SU-DHL-6 (cell line): ENCODE data around the gene ADSS1.
"Not testable (repeated sequence)": the region's sequence is repeated elsewhere in the genome, so short reads cannot be mapped to it uniquely, and the experiment has no call there.

Experiments
- H2AFZ ChIP-seq: fragments of 200-600 bp; sonication (generic); 2 replicates; pipeline ENCODE4 v1.6.1; 2014; ENCODE audit warnings: low read depth, mild to moderate bottlenecking, moderate library complexity, mixed read lengths, antibody characterized with exemption, low read length; ENCODE audit not compliant: severe bottlenecking
- H3F3A ChIP-seq: fragments of 200-600 bp; shearing (Covaris generic); 2 replicates; pipeline ENCODE4 v1.6.0; 2016; ENCODE audit warnings: antibody characterized with exemption, mild to moderate bottlenecking; ENCODE audit not compliant: insufficient read depth
- H3K27ac ChIP-seq: fragments of 200-600 bp; sonication (generic); 2 replicates; pipeline ENCODE4 v1.5.1; 2016; ENCODE audit warnings: low read depth, mild to moderate bottlenecking, low read length, moderate library complexity, mixed read lengths
- H3K27me3 ChIP-seq: fragments of 200-600 bp; sonication (generic), shearing (Covaris generic); 2 replicates; pipeline ENCODE4 v1.6.0; 2014; ENCODE audit warnings: mild to moderate bottlenecking, low read length
- H3K36me3 ChIP-seq: fragments of 200-600 bp; sonication (generic); 2 replicates; pipeline ENCODE4 v1.6.1; 2014; ENCODE audit warnings: mild to moderate bottlenecking, low read length, mixed read lengths
- H3K4me2 ChIP-seq: fragments of 300-600, 200-600 bp; shearing (Covaris generic), sonication (generic); 2 replicates; pipeline ENCODE4 v1.6.0; 2014; ENCODE audit warnings: low read length, low read depth, mild to moderate bottlenecking; ENCODE audit not compliant: poor library complexity, severe bottlenecking
- H3K4me3 ChIP-seq: fragments of 200-600 bp; sonication (generic); 2 replicates; pipeline ENCODE4 v1.5.1; 2014; ENCODE audit warnings: antibody characterized with exemption, low read length, mild to moderate bottlenecking, mixed read lengths; ENCODE audit not compliant: insufficient read depth, poor library complexity, severe bottlenecking
- H3K79me2 ChIP-seq: fragments of 200-600 bp; sonication (generic); 2 replicates; pipeline ENCODE4 v1.6.1; 2014; ENCODE audit warnings: mild to moderate bottlenecking, low read length, moderate library complexity; ENCODE audit not compliant: insufficient read depth
- H3K9ac ChIP-seq: fragments of 200-600 bp; sonication (generic); 2 replicates; pipeline ENCODE4 v1.7.0; 2014; ENCODE audit warnings: mild to moderate bottlenecking, low read length
- H3K9me2 ChIP-seq: fragments of 200-600 bp; sonication (generic); replicated peaks from 2 replicates; pipeline ENCODE4 v1.6.1; 2014; ENCODE audit warnings: low read length; ENCODE audit not compliant: insufficient read depth
- H3K9me3 ChIP-seq: fragments of 200-600 bp; sonication (generic); 2 replicates; pipeline ENCODE4 v1.6.1; 2014; ENCODE audit warnings: low read length, mixed read lengths; ENCODE audit not compliant: insufficient read depth
- H4K20me1 ChIP-seq: fragments of 200-600 bp; sonication (generic); 2 replicates; pipeline ENCODE4 v1.6.1; 2014; ENCODE audit warnings: low read depth, mild to moderate bottlenecking, antibody characterized with exemption, low read length, moderate library complexity, mixed read lengths
- CTCF ChIP-seq: fragments of 200-600 bp; sonication (generic); IDR thresholded peaks from one replicate; pipeline ENCODE4 v1.5.1; 2017; ENCODE audit warnings: antibody characterized with exemption, mild to moderate bottlenecking, low read length, moderate library complexity; ENCODE audit not compliant: insufficient read depth, poor library complexity, severe bottlenecking
- EZH2phosphoT487 ChIP-seq: fragments of 200-600 bp; sonication (generic), shearing (Covaris generic); conservative IDR thresholded peaks from 2 replicates; pipeline ENCODE4 v1.6.1; 2018; ENCODE audit warnings: mild to moderate bottlenecking, antibody characterized with exemption, low read length, moderate library complexity, mixed read lengths

The ADSS1 gene

DNA sequence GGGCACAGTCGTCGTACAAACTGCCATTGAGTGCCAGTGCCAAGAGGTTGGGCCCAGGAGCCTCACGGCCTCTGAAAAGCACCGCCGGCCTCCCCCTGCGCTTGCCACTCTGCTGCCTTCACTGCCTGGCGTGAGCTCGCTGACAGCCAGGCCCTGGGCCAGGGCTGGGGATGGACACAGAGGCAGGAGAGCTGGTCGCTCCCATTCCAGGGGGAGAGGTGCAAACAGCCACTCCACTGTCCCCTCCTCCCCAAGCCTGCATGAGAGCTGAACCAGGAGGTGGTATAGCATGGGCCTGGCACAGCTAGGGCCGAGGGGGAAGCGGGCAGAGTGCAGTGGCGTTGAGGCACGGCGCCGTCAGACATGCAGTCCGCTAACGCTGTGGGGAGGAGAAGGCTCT lies 4.6 kb downstream of the ADSS1 start:
- H3K9me2 ChIP-seq, result no peaks in the 10 kb centered on the region
- no peak overlapping the region for H3K4me3 ChIP-seq
- TF ChIP-seq CTCF (no peak), EZH2phosphoT487 (no peak)
- H3K79me2 ChIP-seq, result no peaks in the 10 kb centered on the region
- H3K4me2 ChIP-seq, result no peak overlapping the region
- H3K9me3 ChIP-seq, result no peaks in the 10 kb centered on the region
- no peaks in the 10 kb centered on the region for H4K20me1 ChIP-seq
- H3K27ac ChIP-seq, result no peak overlapping the region
- no peaks in the 10 kb centered on the region for H3F3A ChIP-seq
- H3K27me3 ChIP-seq, result no peaks in the 10 kb centered on the region
- no peaks in the 10 kb centered on the region for H3K36me3 ChIP-seq
- H2AFZ ChIP-seq, result no peak overlapping the region
- H3K9ac ChIP-seq, result no peak overlapping the region

DNA sequence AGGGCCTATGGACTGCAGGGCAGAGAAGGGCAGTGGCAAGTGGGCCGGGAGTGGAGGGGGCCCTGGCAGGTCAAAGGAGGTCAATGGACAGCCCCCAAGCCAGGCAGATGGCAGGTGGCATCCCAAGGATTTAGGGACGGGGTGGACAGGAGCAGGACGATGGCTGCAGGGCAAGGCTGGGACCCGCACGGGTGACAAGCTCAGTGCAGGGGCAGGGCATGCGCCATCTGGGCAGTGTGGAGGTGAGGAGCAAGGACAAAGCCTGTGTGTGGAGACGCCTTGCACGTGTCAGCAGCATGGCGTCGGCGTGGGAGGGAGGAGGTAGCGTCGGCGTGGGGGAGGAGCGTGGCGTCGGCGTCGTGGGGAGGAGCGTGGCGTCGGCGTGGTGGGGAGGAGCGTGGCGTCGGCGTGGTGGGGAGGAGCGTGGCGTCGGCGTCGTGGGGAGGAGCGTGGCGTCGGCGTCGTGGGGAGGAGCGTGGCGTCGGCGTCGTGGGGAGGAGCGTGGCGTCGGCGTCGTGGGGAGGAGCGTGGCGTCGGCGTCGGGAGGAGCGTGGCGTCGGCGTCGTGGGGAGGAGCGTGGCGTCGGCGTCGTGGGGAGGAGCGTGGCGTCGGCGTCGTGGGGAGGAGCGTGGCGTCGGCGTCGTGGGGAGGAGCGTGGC lies 5.3 kb downstream of the ADSS1 start:
- H3K4me3 ChIP-seq, H3K9me2 ChIP-seq, H3K36me3 ChIP-seq, H3K9me3 ChIP-seq, H3K4me2 ChIP-seq, H3K27me3 ChIP-seq, H3K27ac ChIP-seq, H3K9ac ChIP-seq, H4K20me1 ChIP-seq, H3F3A ChIP-seq, H2AFZ ChIP-seq, H3K79me2 ChIP-seq: not testable (repeated sequence)

- H3K27ac ChIP-seq, result no peak overlapping the region
- no peak overlapping the region for H3K4me2 ChIP-seq
- no peaks in the 10 kb centered on the region for H3K27me3 ChIP-seq
- no peaks in the 10 kb centered on the region for H4K20me1 ChIP-seq
- no peak overlapping the region for H3K4me3 ChIP-seq
- no peak overlapping the region for H2AFZ ChIP-seq
- H3K36me3 ChIP-seq, result no peaks in the 10 kb centered on the region
- no peaks in the 10 kb centered on the region for H3K9me3 ChIP-seq
- H3K9ac ChIP-seq, result no peak overlapping the region
- H3K9me2 ChIP-seq, result no peaks in the 10 kb centered on the region
- no peaks in the 10 kb centered on the region for H3K79me2 ChIP-seq
- H3F3A ChIP-seq, result no peaks in the 10 kb centered on the region
- TF ChIP-seq CTCF, result no peak
- TF ChIP-seq EZH2phosphoT487, result no peak
Measured at GRCh38 chr14:104729835-104730181, 5.8 kb downstream of the ADSS1 start.

GRCh38 chr14:104730487-104730886 lies 6.5 kb downstream of the ADSS1 start:
- Histone ChIP-seq H3K4me2 (no peak overlapping the region), H3F3A (no peaks in the 10 kb centered on the region), H3K27ac (no peak overlapping the region), H3K79me2 (no peaks in the 10 kb centered on the region), H3K4me3 (no peak overlapping the region), H2AFZ (no peak overlapping the region), H3K9me2 (no peaks in the 10 kb centered on the region), H3K9ac (no peak overlapping the region), H3K9me3 (no peaks in the 10 kb centered on the region), H3K27me3 (no peaks in the 10 kb centered on the region), H3K36me3 (no peaks in the 10 kb centered on the region), H4K20me1 (no peaks in the 10 kb centered on the region)
- TF ChIP-seq EZH2phosphoT487 (no peak), CTCF (no peak)
